GM18519 (cell line): ENCODE results near the gene NAV2.
"Not testable (repeated sequence)": the region's sequence is repeated elsewhere in the genome, so short reads cannot be mapped to it uniquely, and the experiment has no call there.

Experiments
- ATAC-seq: cut with Tn5 transposase; IDR thresholded peaks from one replicate; pipeline ENCODE4 v1.9.1; 2021; ENCODE audit warnings: mild to moderate bottlenecking, moderate library complexity; ENCODE audit not compliant: unreplicated experiment, low FRiP score

Gene NAV2

DNA sequence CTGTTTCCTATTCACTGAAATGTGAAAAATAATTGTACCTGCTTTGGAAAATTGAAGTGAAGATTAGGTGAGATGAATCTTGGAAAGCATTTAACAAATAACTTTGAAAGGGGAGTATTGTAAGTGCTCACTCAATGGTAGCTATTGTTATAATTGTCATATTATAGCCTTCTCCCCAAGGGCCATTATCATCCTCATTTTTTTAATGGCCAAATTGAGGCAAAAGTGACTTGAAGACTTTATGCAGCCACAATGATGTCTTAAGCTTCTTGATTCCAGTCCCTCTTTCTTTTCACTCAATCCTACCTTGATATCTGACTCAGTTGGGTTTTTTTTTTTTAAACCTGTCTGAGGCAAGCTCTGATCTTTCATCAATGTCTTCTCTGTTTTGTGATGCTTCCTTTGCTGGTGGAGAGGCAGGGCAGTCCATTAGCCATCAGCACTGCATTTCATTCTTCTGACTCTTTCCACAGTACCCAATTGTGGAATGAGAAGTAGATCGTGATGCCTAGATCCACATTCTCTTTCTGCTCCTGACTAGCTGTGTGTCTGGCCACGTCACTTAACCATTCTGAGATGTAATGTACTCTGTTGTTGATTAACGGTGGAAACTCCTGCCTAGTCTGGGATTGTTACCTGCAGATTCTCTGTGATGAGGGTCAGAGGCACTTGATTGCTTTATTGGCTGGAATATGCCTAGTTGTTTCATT is 346.3 kb downstream of the NAV2 start:
- no peak for ATAC-seq

DNA sequence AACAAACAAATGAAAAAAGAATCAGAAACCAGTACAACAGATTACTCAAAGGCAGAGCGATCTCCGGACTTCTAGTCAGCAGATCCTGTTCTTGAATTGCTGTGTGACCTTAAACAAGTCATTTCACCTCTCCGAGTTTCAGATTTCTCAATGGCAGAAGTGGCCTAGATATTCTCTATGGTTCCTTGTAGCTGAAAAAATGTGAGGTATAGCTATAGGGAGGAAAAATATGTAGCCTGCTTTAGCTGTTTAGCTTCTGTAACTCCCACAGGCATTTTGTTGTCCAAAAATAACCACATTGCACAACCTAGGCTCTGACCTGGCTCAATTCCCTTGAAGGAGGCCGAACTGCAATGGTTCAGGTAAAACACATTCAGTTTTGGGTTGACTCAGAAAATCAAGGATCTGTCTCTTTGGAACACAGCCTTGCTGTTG is 347.0 kb downstream of the NAV2 start:
- no peak for ATAC-seq

DNA sequence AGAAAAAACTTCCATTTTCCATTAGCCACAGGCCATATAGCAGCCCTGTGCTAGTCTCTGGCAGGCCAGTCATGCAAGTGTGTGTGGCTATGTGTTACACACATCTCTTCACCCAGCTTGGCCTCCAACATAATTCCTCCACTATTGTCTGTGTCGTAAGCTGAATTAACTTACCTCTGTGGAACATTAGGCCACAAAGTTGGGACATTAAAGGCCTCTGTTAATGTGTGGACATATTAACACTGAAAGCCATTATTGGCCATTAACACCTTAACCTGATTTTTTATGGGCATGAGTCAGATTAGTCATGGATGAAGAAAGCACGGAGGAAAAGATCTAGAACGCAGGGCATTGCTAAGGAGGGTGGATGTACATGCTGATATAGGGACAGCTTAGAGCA is 347.5 kb downstream of the NAV2 start:
- no peak for ATAC-seq

DNA sequence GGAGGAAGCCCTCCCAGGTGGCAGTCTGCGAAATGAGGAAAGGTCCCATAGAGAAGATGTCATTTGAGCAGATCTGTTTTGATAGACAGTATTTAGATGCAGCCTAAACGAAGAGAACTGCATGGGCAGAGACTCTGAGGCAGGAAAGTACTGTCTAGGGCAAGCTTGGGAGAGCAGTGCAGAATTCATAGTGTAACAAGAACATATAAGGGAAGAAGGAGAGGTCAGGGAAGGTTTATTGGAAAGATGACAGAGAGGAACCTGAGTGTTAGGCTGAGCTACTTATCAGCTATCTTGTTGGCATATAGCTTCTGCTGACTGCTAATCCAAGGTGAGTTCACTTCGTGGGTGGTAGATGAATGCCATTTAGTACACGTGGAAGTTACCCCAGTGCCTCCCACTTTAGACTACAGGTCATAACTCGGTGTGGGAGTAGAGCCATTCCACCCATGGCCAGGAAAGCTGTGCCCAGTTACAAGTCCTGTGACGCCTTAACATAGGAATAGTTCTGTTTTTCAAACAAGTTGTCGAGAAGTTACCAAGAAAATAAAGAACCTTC is 348.1 kb downstream of the NAV2 start:
- ATAC-seq = no peak

DNA sequence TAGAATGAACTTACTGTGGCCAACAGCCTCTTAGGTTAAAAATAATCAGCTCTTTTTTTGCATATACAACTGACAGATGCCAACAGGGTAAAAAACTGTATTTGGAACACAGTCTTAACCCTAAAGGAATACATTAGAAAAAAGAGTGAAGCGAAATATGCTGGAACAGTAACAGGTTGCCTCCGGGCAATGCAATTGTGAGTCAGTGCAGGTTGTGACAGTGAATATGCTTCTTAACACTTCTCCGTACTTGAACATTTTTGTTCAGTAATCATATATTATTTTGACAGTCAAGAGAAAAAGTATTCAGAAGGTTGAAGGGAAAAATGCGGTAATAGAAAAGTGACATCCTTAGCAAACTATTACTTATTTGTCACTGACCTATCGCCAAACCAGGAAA is 349.1 kb downstream of the NAV2 start:
- ATAC-seq = no peak

DNA sequence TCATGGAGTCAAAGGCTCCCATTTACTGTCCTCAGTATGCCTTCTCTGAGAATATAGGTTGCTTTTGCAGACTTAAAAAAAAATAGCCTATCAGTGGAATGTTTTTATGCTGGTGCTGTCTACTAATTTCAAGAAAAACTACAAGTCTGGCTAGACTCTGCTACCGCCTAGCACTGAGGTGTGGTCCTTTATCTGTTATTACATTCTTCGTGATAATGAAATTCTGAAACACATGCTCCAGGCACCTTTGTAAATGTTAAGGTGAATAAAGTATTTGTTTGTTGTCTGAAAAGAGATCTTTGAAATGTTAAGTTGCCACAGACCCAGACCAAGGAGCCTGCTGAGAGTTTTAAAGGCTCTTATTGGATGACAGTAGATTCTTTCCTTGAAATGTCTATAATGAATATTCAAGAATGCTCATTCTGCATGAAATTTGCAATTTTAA is 352.3 kb downstream of the NAV2 start:
- ATAC-seq = no peak

DNA sequence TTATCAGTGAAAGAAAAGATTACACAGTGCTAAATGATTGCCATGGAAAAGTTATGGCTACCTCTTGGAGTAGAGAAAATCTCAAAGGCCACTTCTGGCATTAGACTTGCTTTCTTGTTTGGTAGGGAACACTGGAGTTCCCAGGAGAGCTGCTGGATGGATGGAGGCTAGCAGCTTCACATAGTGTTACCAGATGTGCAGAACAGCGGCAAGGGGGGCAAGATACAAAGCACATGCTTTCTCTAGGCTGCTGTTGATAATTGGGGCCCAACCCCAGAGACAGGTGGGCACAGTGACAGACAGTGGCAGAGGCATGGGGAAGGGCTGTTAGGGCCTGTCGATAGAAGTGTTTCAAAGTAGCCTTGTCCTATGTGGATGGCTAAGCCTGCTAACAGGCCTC is 352.8 kb downstream of the NAV2 start:
- ATAC-seq = no peak

DNA sequence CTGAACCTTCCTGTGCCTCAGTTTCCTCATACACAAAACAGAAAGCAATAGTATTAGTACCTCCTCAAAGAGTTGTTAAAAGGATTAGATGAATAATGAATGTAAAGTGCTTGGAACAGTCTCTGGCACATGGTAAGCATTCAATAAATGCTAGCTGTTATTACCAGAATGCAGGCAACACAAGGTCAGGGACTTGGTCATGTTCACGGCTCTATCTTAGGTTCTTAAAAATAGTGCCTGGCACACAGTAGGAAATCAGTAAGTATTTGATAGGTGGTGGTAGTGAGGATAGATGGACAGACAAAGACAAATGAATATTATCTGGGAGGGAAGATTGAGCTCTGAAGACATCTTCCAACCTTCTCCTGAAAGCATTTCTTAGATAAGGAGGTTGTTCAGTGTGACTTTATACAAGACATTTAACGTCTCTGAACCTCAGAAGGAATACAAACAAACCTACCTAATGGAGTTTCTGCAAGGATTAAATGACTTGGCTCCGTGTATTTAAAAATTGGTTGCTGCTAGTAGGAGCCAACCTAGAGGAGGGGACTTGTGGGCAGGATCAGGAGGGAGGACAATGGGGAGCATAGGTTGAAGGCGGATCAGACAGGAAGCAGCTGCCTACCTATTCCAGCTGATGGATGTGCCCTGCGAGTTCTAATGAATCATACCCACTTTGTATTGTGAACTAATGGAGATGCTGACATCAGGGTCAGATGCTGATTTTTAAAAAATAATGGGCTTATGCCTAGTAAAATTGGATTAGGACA is 353.6 kb downstream of the NAV2 start:
- ATAC-seq = no peak

DNA sequence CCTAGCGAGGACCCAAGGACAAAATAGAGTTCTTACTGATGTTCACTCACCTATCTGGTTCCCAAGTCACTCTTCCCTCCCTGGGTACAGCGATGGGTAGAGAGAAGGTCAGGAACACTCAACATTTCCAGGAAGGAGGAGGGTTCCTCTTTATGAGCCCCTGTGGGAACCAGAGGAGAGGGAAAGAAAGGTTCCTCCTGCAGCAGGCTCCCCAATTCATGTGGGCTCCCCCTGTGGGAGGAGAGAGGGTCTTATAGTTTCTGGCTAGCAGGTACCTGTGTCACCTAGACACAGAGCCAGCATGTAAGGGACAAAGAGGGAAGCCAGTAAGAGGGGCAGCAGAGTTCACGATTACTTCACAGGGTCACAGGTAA is 354.1 kb downstream of the NAV2 start:
- no peak for ATAC-seq

DNA sequence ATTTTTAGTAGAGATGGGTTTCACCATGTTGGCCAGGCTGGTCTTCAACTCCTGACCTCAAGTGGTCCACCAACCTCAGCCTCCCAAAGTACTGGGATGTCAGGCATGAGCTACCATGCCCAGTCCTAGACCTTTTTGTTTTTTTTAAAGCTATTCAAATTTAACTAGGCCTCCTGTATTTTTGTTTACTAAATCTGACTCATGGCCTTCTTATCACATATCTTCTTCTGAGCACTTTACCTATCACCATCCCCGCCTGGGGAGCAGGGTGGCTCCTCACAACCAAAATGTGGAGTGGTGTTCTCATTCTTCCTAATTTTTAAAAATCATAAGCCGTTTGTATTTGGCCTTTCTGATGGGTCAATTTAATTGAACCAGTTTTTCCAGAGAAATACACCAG is 355.0 kb downstream of the NAV2 start:
- ATAC-seq = no peak

DNA sequence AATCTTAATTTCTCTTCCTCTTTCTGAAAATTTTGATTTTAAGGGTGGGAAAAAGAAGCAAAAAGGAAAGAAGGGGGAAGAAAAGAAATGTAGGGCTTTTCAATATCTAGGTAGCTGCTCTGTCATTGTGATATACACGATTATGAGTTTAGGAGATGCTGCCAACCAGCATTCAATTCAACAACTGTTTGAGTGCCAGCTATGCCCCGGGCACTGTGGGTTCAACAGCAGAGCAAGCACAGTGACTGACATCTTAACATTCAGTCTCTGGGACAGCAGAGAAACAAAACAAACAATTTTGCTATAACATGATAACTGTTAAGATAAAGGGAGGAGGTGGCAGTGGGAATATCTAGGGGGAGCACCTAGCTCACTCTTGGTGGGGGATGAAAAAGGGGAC is 356.1 kb downstream of the NAV2 start:
- ATAC-seq = no peak

DNA sequence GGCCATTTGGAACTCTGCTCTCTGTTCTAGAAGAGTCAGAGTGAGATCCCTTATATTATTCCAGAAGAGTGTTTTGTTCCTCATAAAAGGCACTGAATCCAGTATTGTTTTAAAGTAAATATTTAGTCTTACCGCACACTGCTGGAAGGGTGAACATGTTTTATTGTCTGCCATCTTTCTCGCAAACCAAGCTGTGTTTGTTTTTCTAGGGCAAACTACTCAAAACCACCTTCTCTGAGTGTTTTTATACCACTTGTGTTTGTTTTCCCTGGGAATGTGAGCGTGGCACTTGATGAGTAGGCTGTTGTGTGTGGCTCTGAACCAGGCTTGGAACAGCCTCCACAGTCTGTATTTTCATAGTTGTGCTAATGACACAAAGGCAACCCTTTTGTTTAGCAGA is 357.8 kb downstream of the NAV2 start:
- ATAC-seq = no peak

DNA sequence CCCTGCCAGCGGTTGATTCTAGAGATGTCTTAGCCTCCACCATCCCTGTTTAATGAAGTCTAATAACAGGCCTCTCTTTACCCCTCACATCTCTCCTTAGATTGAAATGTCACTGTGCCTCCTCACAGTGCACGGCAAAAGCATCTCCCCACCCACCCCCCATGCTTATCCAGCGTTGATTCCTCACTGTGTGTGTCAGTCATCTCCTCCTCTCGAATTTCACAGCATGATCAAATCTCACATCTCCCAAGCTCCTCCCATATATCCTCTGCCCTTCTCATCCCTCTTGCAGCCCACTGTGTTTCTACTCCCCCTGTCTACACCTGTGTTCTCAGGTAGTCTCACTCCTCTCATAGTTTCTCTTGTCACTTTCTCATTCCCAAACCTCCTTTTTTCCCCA is 363.0 kb downstream of the NAV2 start:
- no peak for ATAC-seq

DNA sequence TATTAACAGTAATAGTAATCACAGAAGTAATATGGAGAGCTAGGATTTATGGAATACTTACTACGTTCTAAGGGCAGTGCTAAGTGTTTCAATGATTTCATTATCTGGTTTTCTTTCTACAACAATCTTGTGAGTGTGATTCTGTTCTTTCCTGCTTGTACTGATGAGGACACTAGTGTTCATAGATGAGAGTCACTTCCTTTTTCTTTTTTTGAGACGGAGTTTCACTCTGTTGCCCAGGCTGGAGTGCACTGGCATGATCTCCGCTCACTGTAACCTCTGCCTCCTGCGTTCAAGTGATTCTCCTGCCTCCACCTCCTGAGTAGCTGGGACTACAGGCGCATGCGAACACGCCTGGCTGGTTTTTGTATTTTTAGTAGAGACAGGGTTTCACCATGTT is 366.2 kb downstream of the NAV2 start:
- no peak for ATAC-seq

DNA sequence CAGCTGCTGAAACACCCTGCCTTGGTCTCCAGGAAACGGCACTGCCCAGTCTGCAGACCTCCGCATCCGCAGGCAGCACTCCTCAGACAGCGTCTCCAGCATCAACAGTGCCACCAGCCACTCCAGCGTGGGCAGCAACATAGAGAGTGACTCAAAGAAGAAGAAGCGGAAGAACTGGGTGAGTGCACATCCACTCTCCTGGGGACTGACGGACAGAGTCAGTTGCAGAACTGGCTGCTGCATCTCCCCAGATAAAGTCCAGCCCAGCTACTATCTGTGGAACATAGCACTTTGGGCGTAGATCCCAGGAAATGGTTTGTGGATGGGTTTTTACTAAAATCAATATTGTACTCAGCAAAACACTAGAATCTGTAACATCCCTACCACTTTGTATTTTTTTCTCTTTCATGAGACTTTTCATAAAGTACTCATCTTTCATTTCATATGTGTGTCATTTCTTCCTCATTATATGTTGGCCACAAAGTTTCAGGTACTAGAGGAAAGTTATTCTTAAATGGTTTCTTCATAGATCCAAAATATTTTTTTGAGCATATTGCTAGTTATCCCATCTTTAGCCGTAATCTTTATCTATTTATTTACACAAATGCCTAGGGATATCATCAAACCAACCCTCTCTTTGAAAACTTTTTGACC is 367.5 kb downstream of the NAV2 start:
- no peak for ATAC-seq

DNA sequence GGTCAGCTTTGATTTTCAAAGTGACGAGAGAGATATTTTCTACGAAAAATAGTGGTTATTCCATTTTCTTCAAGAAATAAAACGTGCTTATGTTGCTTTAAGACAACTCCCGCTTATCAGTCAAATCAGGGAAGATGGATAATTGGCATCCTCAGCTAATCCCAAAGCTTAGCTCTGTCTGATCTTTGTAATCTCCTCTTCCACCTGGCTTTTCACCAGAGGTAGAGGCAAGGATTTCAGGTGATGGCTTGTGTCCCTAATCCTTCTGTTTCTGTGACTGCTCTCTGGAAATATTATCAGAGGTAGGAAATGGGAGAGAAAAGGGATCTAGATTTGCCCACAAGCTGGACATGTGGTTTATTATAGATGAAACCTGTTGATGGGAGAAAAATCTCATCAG is 368.7 kb downstream of the NAV2 start:
- no peak for ATAC-seq

DNA sequence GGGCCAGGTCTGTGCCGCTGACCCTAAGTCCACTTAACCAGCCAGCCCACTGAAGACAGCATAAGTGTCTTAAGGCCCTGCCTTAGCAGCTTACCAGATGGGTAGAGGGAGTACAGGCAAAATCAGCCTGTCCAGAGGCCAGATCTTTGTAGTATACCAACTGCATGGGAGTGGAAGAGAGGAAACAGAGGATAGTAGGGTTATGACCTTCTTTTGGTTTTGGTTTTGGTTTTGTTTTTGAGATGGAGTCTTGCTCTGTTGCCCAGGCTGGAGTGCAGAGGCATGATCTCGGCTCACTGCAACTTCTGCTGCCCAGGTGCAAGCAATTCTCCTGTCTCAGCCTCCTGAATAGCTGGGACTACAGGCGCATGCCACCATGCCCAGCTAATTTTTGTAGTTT is 371.2 kb downstream of the NAV2 start:
- not testable (repeated sequence) for ATAC-seq

DNA sequence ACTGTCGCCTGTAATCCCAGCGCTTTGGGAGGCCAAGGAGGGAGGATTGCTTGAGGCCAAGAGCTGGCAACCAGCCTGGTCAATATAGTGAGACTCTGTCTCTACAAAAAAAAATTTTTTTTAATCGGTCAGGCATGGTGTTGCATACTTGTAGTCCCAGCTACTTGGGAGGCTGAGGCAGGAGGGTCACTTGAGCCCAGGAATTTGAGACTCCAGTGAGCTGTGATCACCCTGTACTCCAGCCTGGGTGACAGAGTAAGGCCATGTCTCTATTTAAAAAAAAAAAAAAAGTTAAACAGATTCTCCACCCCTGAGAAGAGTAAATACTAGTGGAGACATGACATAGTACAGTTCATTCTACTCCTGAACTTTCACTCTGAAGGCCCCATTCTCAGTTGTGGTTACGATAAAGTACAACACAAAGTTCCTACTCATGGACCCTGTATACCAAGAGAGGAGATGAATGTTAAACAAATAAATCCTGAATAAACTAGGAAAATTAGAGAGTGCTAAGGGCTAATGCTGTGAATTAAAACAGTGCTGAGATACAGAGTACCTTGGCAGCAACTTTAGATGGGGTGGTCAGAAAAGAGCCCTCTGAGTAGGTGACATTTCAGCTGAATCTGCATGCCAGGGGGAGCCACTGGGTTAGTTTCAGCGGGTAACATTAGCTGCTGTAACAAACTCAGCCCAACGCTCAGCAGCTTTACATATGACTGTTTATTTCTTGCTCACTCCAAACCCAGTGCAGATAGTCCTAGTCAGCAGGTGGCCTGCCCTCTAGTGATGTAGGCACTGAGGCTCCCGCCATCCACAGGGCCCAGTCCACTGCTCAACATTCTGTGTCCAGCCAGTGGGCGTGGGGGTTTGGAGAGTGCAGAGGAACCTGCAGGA is 372.5 kb downstream of the NAV2 start:
- no peak for ATAC-seq

DNA sequence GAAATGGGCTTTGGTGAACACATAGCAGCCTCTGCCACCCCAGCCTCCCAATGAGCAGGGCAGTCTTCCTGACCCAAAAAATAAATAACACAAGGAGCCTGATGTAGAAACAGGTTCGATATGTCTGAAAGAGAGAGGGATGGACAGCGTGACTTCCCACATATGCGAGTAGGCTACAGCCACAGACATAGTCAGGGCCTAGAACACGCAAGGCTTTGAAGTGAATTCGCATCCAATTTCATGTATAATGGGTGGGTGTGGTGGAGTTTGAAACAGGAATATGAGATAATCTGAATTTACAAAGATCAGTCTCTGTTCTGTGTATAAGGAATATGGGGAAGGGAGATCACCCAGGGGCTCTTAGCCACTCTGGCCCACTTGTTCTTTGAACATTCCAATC is 373.3 kb downstream of the NAV2 start:
- ATAC-seq = no peak

DNA sequence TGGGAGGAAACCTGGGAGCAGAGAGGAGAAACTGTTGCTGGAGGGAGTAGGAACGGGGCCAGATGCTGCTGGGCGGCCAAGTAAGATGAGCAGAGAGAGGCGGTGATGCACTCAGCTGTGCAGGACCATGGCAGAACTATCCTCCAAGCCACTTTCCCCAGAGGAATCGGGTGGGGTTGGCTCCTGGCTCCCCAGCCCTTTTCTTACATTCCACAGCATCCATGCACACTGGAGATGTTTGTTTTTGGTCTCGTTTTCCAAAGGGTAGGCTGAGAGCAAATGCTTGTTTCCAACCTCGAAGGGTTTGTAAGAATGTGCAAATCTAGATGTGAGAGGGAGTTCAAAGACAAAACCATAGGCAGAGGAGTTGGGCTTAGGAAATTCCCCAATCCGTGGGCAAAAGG is 374.5 kb downstream of the NAV2 start:
- no peak for ATAC-seq
